GM12872 (cell line): ENCODE data around the gene MCF2L2.

Experiments
- TF ChIP-seq, protein P1 (sequence below): IDR thresholded peaks from 3 replicates; pipeline ENCODE4 v1.5.1; 2011; ENCODE audit warnings: low read depth, mild to moderate bottlenecking, low read length, moderate library complexity; ENCODE audit not compliant: insufficient read depth

Gene MCF2L2

DNA sequence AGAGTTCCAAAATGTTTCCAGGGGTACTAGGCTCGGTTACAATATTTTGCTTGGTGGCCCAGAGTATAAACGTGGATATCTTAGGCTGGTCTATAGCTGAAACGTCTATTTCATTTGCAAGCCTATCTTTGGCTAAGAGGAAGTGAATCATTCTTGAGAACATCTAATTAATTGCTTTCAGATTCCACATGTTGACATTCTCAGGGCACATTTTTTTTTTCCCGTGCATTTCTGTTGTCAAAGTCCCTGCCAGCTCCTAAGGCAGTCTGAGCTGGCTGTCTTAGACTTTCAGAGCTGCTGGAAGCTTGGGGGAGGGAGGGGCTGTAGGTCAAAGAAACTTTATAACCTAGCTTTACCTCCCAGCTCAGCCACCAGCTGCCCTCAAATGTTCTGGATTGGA lies 242.7 kb downstream of the MCF2L2 start:
- TF ChIP-seq, protein P1, sequence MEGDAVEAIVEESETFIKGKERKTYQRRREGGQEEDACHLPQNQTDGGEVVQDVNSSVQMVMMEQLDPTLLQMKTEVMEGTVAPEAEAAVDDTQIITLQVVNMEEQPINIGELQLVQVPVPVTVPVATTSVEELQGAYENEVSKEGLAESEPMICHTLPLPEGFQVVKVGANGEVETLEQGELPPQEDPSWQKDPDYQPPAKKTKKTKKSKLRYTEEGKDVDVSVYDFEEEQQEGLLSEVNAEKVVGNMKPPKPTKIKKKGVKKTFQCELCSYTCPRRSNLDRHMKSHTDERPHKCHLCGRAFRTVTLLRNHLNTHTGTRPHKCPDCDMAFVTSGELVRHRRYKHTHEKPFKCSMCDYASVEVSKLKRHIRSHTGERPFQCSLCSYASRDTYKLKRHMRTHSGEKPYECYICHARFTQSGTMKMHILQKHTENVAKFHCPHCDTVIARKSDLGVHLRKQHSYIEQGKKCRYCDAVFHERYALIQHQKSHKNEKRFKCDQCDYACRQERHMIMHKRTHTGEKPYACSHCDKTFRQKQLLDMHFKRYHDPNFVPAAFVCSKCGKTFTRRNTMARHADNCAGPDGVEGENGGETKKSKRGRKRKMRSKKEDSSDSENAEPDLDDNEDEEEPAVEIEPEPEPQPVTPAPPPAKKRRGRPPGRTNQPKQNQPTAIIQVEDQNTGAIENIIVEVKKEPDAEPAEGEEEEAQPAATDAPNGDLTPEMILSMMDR, result no peak

DNA sequence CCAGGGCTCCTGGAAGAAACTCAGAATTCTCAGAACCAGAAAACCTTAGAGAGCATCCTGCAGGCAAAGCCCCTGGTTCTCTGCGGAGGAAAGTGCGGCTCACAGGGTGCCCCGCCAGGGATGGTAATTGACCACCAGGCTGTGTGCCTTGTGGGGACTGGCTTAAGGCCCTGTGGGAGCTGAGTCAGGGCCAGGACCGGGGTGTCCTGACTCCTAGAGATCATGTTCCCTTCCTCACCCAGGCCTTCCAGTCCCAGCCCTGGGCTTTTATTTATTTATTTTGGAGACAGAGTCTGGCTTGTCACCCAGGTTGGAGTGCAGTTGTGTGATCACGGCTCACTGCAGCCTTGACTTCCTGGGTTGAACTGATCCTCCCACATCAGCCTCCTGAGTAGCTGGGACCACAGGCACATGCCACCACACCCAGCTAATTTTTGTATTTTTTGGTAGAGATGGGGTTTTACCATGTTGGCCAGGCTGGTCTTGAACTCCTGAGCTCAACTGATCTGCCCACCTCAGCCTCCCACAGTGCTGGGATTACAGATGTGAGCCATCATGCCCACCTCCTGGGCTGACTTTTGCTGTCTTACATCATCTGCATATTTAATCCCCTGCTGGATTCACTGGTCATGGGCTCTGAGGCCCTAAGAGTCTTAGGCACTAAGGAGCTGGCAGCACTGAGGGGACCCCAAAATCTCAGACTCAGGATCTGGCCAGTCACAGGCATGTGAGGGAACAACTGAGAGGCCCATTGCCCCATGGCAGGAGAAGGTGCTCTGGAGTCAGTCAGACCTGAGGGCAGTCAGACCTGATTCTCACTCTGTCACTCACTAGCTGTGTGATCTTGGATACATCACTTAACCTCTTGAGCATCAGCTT lies 245.4 kb downstream of the MCF2L2 start:
- TF ChIP-seq, protein P1, result no peak

DNA sequence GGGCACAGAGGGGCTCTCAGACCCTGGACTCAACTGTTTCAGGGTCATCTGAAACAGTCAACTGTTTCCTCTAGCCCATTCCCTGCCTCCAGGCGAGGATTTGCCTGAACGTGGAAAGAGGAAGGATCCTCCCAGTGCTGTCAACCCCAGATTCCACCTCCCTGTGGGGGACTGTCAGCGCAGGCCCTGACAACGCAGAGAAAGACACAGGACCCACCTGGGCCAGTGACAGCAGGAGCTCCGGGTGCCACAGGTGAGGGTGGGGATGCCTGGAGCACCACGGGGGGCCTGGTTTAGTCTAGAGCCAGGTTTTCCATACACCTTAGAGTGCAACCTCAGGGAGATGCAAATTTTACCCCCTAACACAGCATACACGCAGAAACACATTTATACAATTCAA lies 246.3 kb downstream of the MCF2L2 start:
- TF ChIP-seq, protein P1, result no peak

DNA sequence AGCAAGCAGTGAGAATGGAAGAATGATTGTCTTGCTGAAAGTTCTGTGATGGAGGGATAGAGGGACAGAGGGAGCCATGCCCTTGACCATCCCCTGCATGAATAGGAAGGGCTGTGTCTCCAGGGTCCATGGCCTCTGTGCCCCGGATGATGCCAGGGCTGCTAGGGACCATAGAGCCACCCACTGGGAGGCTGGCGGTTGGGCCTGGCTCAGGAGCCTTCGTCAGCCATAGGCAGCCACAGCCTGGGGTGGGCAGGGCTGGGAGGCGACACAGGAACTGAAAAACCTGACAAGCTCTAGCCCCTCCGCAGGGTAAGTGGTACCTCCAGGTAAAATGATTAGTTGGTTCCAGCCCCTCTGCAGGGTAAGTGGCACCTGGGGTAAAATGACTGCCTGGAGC lies 246.8 kb downstream of the MCF2L2 start:
- TF ChIP-seq, protein P1, result no peak

DNA sequence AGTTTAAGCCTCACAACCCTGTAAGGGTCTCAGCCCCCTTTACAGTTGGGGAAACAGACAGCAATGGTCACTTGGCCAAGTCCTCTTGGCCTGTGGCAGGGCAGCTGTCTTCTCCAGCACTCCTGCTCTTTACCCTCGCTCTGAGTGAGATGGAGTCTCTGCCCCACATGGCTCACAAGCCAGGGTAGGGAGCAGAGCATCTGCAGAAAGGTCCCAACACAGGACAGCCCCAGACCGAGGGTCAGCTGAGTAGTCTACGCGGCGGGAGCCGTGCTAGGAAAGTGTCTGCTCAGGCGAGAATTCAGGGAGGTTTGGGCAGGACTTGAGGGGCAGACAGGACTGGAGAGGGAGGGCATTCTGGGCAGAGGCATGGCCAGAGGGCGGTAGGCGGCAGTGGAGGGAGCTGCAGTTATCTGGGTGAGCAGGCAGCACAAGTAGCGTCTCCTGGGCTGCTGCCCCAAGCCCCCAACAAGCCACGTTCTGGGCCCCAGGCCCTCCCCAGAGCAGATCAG lies 247.6 kb downstream of the MCF2L2 start:
- TF ChIP-seq, protein P1, result no peak

DNA sequence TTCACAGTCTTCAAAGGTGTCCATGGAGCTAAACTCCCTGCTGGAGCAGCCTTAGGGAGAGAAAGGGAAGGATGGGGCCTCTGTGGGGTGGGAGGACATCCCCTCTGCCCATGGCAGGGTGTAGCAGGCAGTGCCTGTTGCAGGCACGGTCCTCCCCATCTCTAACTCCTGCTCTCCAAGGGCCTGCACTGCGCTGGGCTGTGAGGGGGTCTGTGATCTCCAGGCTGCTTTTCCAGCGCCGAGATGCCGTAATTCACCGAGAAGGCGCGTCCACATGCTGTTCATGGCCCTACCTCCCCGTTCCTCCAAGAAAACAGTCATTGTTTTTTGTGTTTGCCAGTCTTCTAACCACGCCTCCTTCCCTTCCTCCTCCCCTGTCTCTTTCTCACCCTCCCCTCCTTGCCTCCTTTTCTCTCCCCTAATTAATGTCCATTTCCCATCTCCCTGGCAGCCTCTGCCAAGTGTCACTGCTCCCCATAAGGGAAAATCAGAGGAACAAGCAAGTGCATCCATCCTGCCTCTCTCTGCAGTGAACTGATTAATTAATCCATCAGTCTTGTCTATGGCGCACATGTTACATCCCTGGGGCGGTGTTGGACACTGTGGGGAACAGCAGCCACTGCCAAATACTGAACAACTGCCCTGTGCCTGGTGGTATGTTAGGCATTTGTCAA lies 248.2 kb downstream of the MCF2L2 start:
- TF ChIP-seq, protein P1, result no peak

DNA sequence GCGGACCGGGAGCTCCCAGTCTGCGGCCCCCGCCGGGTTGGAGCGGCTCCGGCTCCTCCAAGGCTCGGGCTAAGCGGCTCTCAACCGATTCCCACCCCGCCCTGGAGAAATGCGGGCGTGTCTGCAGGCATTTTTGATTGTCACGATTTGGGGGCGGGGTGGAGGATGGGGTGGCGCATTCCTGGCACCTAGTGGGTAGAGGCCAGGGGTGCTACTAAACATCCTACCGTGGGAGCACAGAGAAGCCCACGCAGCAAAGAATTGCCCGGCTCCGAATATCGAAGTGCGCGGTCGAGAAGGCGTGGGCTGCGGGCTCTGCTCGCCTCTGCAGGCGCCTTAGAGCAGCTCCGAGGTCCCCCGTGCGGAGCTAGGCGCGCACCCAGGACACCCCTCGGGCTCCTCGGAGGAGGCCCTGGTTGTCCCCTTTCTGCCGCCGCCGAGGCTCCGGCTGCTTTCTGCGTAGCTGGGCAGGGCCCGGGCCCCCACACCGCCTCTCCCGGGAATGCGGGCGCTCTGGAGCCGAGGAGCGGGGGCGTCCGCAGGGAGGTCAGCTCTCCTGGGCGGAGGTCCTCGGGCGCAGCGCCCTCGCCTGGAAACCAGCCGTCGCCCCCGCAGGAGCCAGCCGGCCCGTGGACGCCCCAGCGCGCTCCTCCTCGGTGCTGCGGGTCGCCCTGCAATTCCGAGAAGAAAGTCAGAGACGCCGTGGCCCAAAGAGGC lies 249.4 kb downstream of the MCF2L2 start:
- TF ChIP-seq, protein P1, result no peak
